22Rv1 (cell line): ENCODE data around the gene CD300LD.
"Not testable (repeated sequence)": the region's sequence is repeated elsewhere in the genome, so short reads cannot be mapped to it uniquely, and the experiment has no call there.

Experiments
- H3K27ac ChIP-seq: fragments of 450-650 bp; 2 replicates; pipeline ENCODE4 v1.5.1; 2017
- ZFX ChIP-seq: fragments of 450-650 bp; IDR thresholded peaks from 2 replicates; pipeline ENCODE4 v1.6.1; 2017; ENCODE audit warnings: antibody characterized with exemption, borderline replicate concordance
- TF ChIP-seq, protein P1 (sequence below): fragments of 450-650 bp; IDR thresholded peaks from 2 replicates; pipeline ENCODE4 v1.5.1; 2017; ENCODE audit warnings: mild to moderate bottlenecking

The CD300LD gene

GRCh38 chr17:74591503-74591902 lies 580 bp downstream of the CD300LD start:
- TF ChIP-seq ZFX: no peak
- TF ChIP-seq, protein P1, sequence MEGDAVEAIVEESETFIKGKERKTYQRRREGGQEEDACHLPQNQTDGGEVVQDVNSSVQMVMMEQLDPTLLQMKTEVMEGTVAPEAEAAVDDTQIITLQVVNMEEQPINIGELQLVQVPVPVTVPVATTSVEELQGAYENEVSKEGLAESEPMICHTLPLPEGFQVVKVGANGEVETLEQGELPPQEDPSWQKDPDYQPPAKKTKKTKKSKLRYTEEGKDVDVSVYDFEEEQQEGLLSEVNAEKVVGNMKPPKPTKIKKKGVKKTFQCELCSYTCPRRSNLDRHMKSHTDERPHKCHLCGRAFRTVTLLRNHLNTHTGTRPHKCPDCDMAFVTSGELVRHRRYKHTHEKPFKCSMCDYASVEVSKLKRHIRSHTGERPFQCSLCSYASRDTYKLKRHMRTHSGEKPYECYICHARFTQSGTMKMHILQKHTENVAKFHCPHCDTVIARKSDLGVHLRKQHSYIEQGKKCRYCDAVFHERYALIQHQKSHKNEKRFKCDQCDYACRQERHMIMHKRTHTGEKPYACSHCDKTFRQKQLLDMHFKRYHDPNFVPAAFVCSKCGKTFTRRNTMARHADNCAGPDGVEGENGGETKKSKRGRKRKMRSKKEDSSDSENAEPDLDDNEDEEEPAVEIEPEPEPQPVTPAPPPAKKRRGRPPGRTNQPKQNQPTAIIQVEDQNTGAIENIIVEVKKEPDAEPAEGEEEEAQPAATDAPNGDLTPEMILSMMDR: no peak
- H3K27ac ChIP-seq: no peak overlapping the region

DNA sequence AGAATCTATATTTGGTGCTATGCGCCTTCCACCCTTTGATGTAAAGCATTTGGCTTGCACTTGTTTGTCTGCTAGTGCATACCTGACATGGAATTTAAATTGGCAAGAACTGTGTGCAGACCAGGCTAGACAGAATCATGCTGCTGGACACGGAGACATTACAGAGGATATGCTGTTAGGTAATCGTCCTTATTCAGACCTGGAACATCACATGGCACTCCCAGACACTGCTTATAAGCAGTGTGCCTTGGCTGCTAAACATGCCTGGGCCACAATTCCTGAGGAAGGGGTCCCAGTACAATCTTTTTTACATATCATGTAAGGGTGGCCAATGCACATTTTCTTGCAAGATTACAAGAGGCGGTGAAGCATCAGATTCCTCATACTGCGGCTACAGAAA lies 6.4 kb downstream of the CD300LD start:
- no peak overlapping the region for H3K27ac ChIP-seq
- TF ChIP-seq, protein P1: no peak
- TF ChIP-seq ZFX: no peak

DNA sequence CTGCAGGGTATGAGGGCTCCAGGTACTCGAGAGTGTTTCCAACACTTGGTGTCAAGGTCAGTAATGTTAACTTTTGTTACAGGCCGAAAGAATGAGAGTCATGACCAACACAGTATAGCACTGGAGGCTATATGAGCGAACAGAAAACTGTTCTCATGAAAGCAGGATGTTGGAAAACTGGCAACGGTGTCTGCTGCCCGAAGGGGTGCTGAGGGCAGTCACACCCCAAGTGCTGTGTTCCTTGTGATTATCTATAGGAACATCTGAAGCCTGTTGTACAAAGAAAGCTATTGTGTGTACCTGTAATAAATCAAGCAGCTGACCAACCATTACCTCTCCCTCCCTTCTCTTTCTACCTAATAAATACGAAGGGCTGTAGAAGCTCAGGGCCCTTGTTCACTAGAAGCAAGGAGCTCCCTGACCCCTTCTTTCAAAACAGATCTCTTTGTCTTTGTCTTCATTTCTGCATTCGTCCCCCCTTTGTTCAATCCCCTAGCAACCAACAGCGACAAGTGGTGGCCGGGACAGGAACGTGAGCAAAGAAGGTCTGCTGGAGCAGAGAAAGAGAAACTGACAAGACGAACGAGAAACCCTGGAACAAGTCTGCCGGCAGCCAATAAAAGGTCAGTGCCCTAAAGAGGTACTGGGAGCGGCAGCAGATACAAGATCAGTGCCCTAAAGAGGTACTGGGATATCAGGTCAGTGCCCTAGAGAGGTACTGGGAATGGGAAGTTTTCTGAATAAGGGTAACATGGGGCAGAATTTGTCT lies 7.6 kb downstream of the CD300LD start:
- TF ChIP-seq, protein P1: no peak
- no peak overlapping the region for H3K27ac ChIP-seq

DNA sequence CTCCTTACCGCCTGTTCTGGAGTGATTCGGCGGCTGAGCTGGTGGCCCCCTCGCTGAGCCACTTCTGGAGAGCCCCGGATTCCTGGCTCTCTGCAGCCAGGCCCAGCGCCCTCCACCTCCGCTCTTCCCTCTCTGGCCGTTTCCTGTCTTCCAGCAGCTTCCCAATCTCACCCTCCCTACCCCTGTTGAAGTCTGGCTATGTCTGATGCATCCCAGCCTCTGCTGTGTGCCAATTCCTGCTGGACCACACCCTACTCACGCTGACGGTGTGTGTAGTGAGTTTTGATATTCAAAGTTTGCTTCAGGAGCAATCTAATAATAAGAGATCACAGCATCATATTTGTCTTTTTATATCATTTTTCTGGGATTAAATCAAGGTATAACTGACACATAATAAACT lies 9.4 kb downstream of the CD300LD start:
- no peak overlapping the region for H3K27ac ChIP-seq
- TF ChIP-seq, protein P1: no peak
- no peak for TF ChIP-seq ZFX

DNA sequence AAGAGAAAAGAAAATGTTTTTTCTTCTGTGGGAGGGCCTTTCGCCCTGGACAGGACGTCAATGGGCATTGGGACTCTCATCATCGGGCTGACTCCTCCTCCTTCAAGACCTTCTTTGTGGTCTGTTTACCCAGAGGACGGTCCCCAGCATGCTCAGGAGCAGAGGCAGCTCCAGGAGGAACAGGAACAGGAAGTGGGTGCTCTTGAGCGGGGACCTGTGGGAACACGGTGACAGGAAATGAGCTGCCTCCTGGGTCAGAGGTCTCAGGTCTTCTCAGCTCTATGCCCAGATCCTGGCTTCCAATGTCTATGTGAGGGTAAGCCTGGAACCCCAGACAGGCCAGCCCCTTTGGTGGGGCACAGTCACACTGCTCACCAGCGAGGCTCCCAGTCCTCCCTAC lies 12.2 kb downstream of the CD300LD start:
- TF ChIP-seq ZFX: no peak
- TF ChIP-seq, protein P1: no peak
- H3K27ac ChIP-seq: no peak overlapping the region

DNA sequence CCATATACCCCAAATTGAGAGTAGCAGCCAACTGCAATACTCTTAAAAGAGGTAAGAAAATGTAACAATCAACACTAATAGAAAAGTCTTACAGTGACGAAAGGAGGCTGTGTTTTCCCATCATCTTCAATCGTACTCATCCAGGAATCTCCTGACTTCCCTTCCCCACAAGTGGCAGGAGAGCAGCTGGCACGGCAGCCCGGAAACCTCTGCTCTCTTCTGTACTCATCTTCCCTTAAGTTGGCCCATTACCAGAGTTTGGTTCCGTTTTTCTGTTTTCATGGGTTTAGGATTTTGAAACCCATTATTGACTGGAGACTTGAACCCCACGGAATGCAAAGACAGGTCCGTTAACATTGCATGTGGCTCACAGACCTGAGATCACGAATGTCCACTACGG lies 13.1 kb downstream of the CD300LD start:
- no peak overlapping the region for H3K27ac ChIP-seq
- TF ChIP-seq, protein P1: no peak
- no peak for TF ChIP-seq ZFX

DNA sequence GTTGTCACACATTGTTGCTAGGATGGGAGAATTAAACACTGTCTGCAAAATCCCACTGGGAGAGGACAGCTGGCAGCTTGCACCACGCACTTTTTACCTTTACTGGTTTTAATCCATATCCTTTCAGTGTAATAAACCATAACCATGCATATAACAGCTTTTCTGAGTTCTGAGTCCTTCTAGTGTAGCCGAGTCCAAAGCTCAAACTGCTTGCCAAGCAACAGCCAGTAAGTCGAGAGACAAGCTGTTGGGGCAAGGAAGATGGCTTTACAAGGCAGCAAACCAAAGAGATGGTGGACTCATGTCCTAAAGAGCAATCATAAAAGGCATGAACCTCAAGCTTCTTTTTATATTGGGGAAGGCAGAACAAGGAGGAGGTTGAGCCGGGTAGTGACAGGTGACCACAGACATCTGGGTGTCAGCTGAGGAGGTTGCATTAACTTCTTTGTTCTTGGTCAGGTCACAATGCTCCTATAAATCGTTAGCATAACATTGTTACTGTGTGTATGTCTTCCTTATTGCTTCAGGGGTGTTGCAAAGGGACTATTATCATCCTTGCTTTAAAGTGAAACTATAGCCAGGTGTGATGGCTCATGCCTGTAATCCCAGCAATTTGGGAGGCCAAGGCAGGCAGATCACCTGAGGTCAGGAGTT lies 17.5 kb downstream of the CD300LD start:
- H3K27ac ChIP-seq: no peak overlapping the region
- TF ChIP-seq, protein P1: no peak
- no peak for TF ChIP-seq ZFX

- H3K27ac ChIP-seq: not testable (repeated sequence)
Measured at GRCh38 chr17:74573635-74574034, 18.4 kb downstream of the CD300LD start.
